Nucleus accumbens (tissue), 56 donors: ENCODE data around the gene STYK1.
"Not testable (repeated sequence)": the region's sequence is repeated elsewhere in the genome, so short reads cannot be mapped to it uniquely, and the experiment has no call there.

Experiments
- DNase-seq, 56 donors: peaks; one replicate each; lab custom pipeline; 2025; lab: John Stamatoyannopoulos, UW

The STYK1 gene

GRCh38 chr12:10690906-10691305, 17.1 kb upstream of the STYK1 start:
- DNase-seq: no peak

- no peak for DNase-seq
Observed at GRCh38 chr12:10689146-10689545, 15.3 kb upstream of the STYK1 start.

GRCh38 chr12:10688042-10688441, 14.2 kb upstream of the STYK1 start:
- no peak for DNase-seq

GRCh38 chr12:10672231-10672868, 1.5 kb downstream of the STYK1 start:
- no peak for DNase-seq

GRCh38 chr12:10669533-10669932, 4.3 kb downstream of the STYK1 start:
- no peak for DNase-seq

GRCh38 chr12:10668526-10668925, 5.3 kb downstream of the STYK1 start:
- DNase-seq: no peak

GRCh38 chr12:10667581-10667980, 6.3 kb downstream of the STYK1 start:
- DNase-seq: no peak

GRCh38 chr12:10664499-10664898, 9.4 kb downstream of the STYK1 start:
- DNase-seq: no peak

GRCh38 chr12:10663869-10664268, 10.0 kb downstream of the STYK1 start:
- DNase-seq: no peak

GRCh38 chr12:10661338-10661737, 12.5 kb downstream of the STYK1 start:
- DNase-seq: no peak

- no peak for DNase-seq
Observed at GRCh38 chr12:10654003-10654402, 19.8 kb downstream of the STYK1 start.

GRCh38 chr12:10652192-10652591, 21.7 kb downstream of the STYK1 start:
- no peak for DNase-seq

- DNase-seq: not testable (repeated sequence)
Observed at GRCh38 chr12:10646576-10646975, 27.3 kb downstream of the STYK1 start.

GRCh38 chr12:10645910-10646309, 27.9 kb downstream of the STYK1 start:
- DNase-seq: no peak

GRCh38 chr12:10641735-10642500, 31.9 kb downstream of the STYK1 start:
- no peak for DNase-seq

GRCh38 chr12:10638728-10639127, 35.1 kb downstream of the STYK1 start:
- DNase-seq: no peak

GRCh38 chr12:10636611-10637010, 37.2 kb downstream of the STYK1 start:
- no peak for DNase-seq

- no peak for DNase-seq
Observed at GRCh38 chr12:10636124-10636523, 37.7 kb downstream of the STYK1 start.

GRCh38 chr12:10635306-10635705, 38.5 kb downstream of the STYK1 start:
- DNase-seq: no peak

GRCh38 chr12:10634427-10634826, 39.4 kb downstream of the STYK1 start:
- no peak for DNase-seq

GRCh38 chr12:10633541-10633940, 40.3 kb downstream of the STYK1 start:
- no peak for DNase-seq

GRCh38 chr12:10632226-10632625, 41.6 kb downstream of the STYK1 start:
- DNase-seq: no peak
